ENCODE data around the gene RRH.

DNA sequence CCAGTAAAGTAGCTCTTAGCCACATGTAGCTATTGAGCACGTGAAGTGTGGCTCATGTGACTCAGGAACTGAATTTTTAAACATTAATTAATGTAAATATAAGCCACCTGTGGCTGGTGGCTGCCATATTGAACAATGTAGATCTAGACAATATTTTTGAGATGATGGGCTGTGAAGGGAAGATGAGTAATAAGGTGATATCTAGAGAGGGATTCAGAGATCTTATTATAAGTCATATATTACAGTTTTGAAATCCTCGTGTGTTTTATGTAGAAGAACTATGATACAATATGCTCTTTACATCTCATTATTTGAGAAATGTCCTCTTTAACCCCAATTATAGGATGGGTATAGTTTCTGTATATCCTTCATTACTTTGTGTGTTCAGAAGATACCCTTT is 6.6 kb upstream of the RRH start:
- TF ChIP-seq, protein P1, sequence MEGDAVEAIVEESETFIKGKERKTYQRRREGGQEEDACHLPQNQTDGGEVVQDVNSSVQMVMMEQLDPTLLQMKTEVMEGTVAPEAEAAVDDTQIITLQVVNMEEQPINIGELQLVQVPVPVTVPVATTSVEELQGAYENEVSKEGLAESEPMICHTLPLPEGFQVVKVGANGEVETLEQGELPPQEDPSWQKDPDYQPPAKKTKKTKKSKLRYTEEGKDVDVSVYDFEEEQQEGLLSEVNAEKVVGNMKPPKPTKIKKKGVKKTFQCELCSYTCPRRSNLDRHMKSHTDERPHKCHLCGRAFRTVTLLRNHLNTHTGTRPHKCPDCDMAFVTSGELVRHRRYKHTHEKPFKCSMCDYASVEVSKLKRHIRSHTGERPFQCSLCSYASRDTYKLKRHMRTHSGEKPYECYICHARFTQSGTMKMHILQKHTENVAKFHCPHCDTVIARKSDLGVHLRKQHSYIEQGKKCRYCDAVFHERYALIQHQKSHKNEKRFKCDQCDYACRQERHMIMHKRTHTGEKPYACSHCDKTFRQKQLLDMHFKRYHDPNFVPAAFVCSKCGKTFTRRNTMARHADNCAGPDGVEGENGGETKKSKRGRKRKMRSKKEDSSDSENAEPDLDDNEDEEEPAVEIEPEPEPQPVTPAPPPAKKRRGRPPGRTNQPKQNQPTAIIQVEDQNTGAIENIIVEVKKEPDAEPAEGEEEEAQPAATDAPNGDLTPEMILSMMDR (IDR thresholded peaks at IDR 0.05), result no peak
- TF ChIP-seq POLR2A (IDR thresholded peaks at IDR 0.05), result no peak

Measured in lower leg skin (tissue), 3 donors.